ENCODE data around the gene C20orf141. TPM values are rescaled to one million over a fixed set of nuclear protein-coding genes. Genes with fewer than 3 reads are reported as not detected.
A peak's percentile ranks its signal among the peaks of the same experiment; 100 is the strongest.

Gene C20orf141
- total and polyA plus RNA-seq, 7 donors, result not detected

GRCh38 chr20:2837221-2837960, 22.6 kb downstream of the C20orf141 start:
- Histone ChIP-seq H3K36me3 (ENCODE audit: insufficient read depth in 1 of 2, low read depth in 1 of 2) (peaks cover 0 to 24% of the 10 kb centered on the region in 2 donors), H3K27me3 (ENCODE audit: insufficient read depth in 3 of 3, low read length in 2 of 3) (no peaks in the 10 kb centered on the region), H3K9me3 (no peaks in the 10 kb centered on the region), H3K4me3 (no peak overlapping the region), H3K27ac (no peak overlapping the region), H3K4me1 (peaks cover 9% of the 10 kb centered on the region)
- 83 to 84% (median 83%) methylated on average over 6 of the region's 6 CpGs for WGBS, 3 donors
- DNase-seq, result no peak
- no peak for ATAC-seq
- no peak for TF ChIP-seq CTCF (IDR thresholded peaks at IDR 0.05)
- intact Hi-C loops (cut with DNase I), result no loop called here

- ATAC-seq (no peak), DNase-seq (no peak)
- intact Hi-C loops (cut with DNase I), result no loop called here
- no peak overlapping the region for H3K4me3 ChIP-seq
- peaks cover 0 to 27% of the 10 kb centered on the region in 2 donors for H3K36me3 ChIP-seq (ENCODE audit: insufficient read depth in 1 of 2, low read depth in 1 of 2)
- H3K4me1 ChIP-seq, result peaks cover 9% of the 10 kb centered on the region
- no peaks in the 10 kb centered on the region for H3K9me3 ChIP-seq
- WGBS, 3 donors, result 93 to 96% (median 94%) methylated on average over 19 of the region's 19 CpGs
- no peak overlapping the region for H3K27ac ChIP-seq
- no peaks in the 10 kb centered on the region for H3K27me3 ChIP-seq (ENCODE audit: insufficient read depth in 3 of 3, low read length in 2 of 3)
- TF ChIP-seq CTCF (IDR thresholded peaks at IDR 0.05), result no peak
Measured at GRCh38 chr20:2838170-2838797, 23.5 kb downstream of the C20orf141 start.

- DNase-seq (no peak), ATAC-seq (no peak)
- peaks cover 0 to 31% of the 10 kb centered on the region in 2 donors for H3K36me3 ChIP-seq (ENCODE audit: insufficient read depth in 1 of 2, low read depth in 1 of 2)
- no peak for TF ChIP-seq CTCF (IDR thresholded peaks at IDR 0.05)
- peaks cover 9% of the 10 kb centered on the region for H3K4me1 ChIP-seq
- intact Hi-C loops (cut with DNase I), result no loop called here
- no peaks in the 10 kb centered on the region for H3K9me3 ChIP-seq
- H3K27ac ChIP-seq, result no peak overlapping the region
- H3K4me3 ChIP-seq, result peak overlapping the region; percentile 88
- 79 to 84% (median 80%) methylated on average over 15 of the region's 15 CpGs for WGBS, 3 donors
- no peaks in the 10 kb centered on the region for H3K27me3 ChIP-seq (ENCODE audit: insufficient read depth in 3 of 3, low read length in 2 of 3)
Measured at GRCh38 chr20:2838847-2839671, 24.3 kb downstream of the C20orf141 start.

- intact Hi-C loops (cut with DNase I), result no loop called here
- peaks cover 9% of the 10 kb centered on the region for H3K4me1 ChIP-seq
- no peak for TF ChIP-seq CTCF (IDR thresholded peaks at IDR 0.05)
- ATAC-seq (no peak), DNase-seq (peak in 1 of 2 donors; percentile 61)
- 78 to 86% (median 80%) methylated on average over 18 to 21 of the region's 21 CpGs for WGBS, 3 donors
- no peaks in the 10 kb centered on the region for H3K27me3 ChIP-seq (ENCODE audit: insufficient read depth in 3 of 3, low read length in 2 of 3)
- no peaks in the 10 kb centered on the region for H3K9me3 ChIP-seq
- peak overlapping the region; percentile 88 for H3K4me3 ChIP-seq
- peak overlapping the region; percentile 91 for H3K27ac ChIP-seq
- H3K36me3 ChIP-seq (ENCODE audit: insufficient read depth in 1 of 2, low read depth in 1 of 2), result peaks cover 0 to 30% of the 10 kb centered on the region in 2 donors
Measured at GRCh38 chr20:2839732-2840137, 24.9 kb downstream of the C20orf141 start.

All from psoas muscle (tissue), 8 donors.